GM23248 (cell line): ENCODE results near the gene SH2D3A. TPM values are rescaled to one million over a fixed set of nuclear protein-coding genes. Genes with fewer than 3 reads are reported as not detected.

ENCODE experiments used
- DNase-seq: peaks from one replicate; pipeline ENCODE4 v3.0.0-alpha.2; 2015
- H2AFZ ChIP-seq: fragments of 200-600 bp; sonication (generic); 2 replicates; pipeline ENCODE4 v1.6.1; 2016; ENCODE audit warnings: antibody characterized with exemption
- H3F3A ChIP-seq: fragments of 200-600 bp; sonication (generic); 2 replicates; pipeline ENCODE4 v1.6.1; 2016; ENCODE audit warnings: mild to moderate bottlenecking, antibody characterized with exemption, mixed run types; ENCODE audit not compliant: insufficient read depth
- H3K27ac ChIP-seq: fragments of 200-600 bp; sonication (generic); 2 replicates; pipeline ENCODE4 v1.5.1; 2016; ENCODE audit warnings: mild to moderate bottlenecking
- H3K27me3 ChIP-seq: fragments of 200-600 bp; sonication (generic); replicated peaks from 2 replicates; pipeline ENCODE4 v1.6.1; 2016; ENCODE audit warnings: mild to moderate bottlenecking; ENCODE audit not compliant: insufficient read depth
- H3K36me3 ChIP-seq: fragments of 200-600 bp; sonication (generic); 2 replicates; pipeline ENCODE4 v1.6.1; 2016; ENCODE audit warnings: low read depth, mild to moderate bottlenecking
- H3K4me1 ChIP-seq: fragments of 200-600 bp; sonication (generic); 2 replicates; pipeline ENCODE4 v1.6.1; 2016; ENCODE audit warnings: mild to moderate bottlenecking; ENCODE audit not compliant: insufficient read depth
- H3K4me2 ChIP-seq: fragments of 200-600 bp; sonication (generic); one replicate; pipeline ENCODE4 v1.6.1; 2016; ENCODE audit warnings: mild to moderate bottlenecking; ENCODE audit not compliant: unreplicated experiment
- H3K4me3 ChIP-seq: fragments of 200-600 bp; sonication (generic); 2 replicates; pipeline ENCODE4 v1.5.1; 2016; ENCODE audit warnings: mild to moderate bottlenecking
- H3K79me2 ChIP-seq: fragments of 200-600 bp; sonication (generic); 2 replicates; pipeline ENCODE4 v1.6.1; 2016; ENCODE audit warnings: mild to moderate bottlenecking; ENCODE audit not compliant: insufficient read depth
- H3K9ac ChIP-seq: fragments of 200-600 bp; sonication (generic); 2 replicates; pipeline ENCODE4 v1.6.1; 2016; ENCODE audit warnings: mild to moderate bottlenecking
- H3K9me2 ChIP-seq: fragments of 200-600 bp; sonication (generic); 2 replicates; pipeline ENCODE4 v1.6.1; 2016; ENCODE audit warnings: mixed run types, mild to moderate bottlenecking, moderate library complexity; ENCODE audit not compliant: insufficient read depth
- H3K9me3 ChIP-seq: fragments of 200-600 bp; sonication (generic); one replicate; pipeline ENCODE4 v1.6.1; 2017; ENCODE audit warnings: low read depth
- H4K20me1 ChIP-seq: fragments of 200-600 bp; sonication (generic); 2 replicates; pipeline ENCODE4 v1.6.0; 2016; ENCODE audit not compliant: insufficient read depth
- EZH2 ChIP-seq: fragments of 200-600 bp; sonication (generic); IDR thresholded peaks from 2 replicates; pipeline ENCODE4 v1.6.1; 2018; ENCODE audit warnings: antibody characterized with exemption, mild to moderate bottlenecking; ENCODE audit not compliant: insufficient read depth, poor library complexity, severe bottlenecking
- EZH2phosphoT487 ChIP-seq: fragments of 200-600 bp; sonication (generic); IDR thresholded peaks from 2 replicates; pipeline ENCODE4 v1.6.1; 2018; ENCODE audit warnings: antibody characterized with exemption, moderate library complexity, mild to moderate bottlenecking, low read depth; ENCODE audit not compliant: insufficient read depth
- WGBS, 2 experiments: methylation state at CpG; one replicate each; pipeline ENCODE4 v1.1.6; 2015 to 2017; ENCODE audit warnings: low lambda C conversion rate in 2 of 2, low coverage in 1 of 2; ENCODE audit errors: missing lambda C conversion rate in 2 of 2; 5-methylcytosine and 5-hydroxymethylcytosine counted together
- in situ Hi-C: fragments of 300-500 bp; cut with MboI; formaldehyde crosslinking; loops from 2 replicates; pipeline ENCODE4 v1.15.0; 2020
- polyA plus RNA-seq: library from polyadenylated mRNA; unstranded; fragments of >200 nt; fragmentation: Nextera tagmentation; extraction: Ambion mirVana; gene quantifications from 2 replicates; pipeline ENCODE4 v1.2.1, GENCODE V29; 2016
- total RNA-seq: library from RNA; depleted of rRNA; stranded (reverse); fragments of >200 nt; shearing (Covaris generic); gene quantifications from 2 replicates; pipeline ENCODE4 v1.2.3, GENCODE V29; 2014

The SH2D3A gene
- total and polyA plus RNA-seq, 2 experiments from 2014 or later = not detected

- Histone ChIP-seq H3F3A (peaks cover 6% of the 10 kb centered on the region; the same call in 1 of the 2 replicates), H3K9me2 (no peaks in the 10 kb centered on the region), H3K79me2 (peaks cover 11% of the 10 kb centered on the region), H3K27me3 (no peaks in the 10 kb centered on the region), H4K20me1 (no peaks in the 10 kb centered on the region), H3K27ac (no peak overlapping the region), H3K36me3 (no peaks in the 10 kb centered on the region), H3K4me1 (0 out of 2 replicates have a peak, but pooled peaks cover 10% of the 10 kb centered on the region), H3K4me3 (no peak overlapping the region), H3K9me3 (no peaks in the 10 kb centered on the region), H2AFZ (no peak overlapping the region), H3K4me2 (no peak overlapping the region), H3K9ac (no peak overlapping the region)
- DNase-seq = no peak
- in situ Hi-C loops = no loop called here
- 82 to 86% methylated on average over 12 to 18 of the region's 22 CpGs for WGBS, 2 experiments
- TF ChIP-seq EZH2 (no peak), EZH2phosphoT487 (no peak)
Measured at GRCh38 chr19:6731822-6732221, 35.4 kb downstream of the SH2D3A start.

GRCh38 chr19:6730941-6731670 is 36.1 kb downstream of the SH2D3A start:
- Histone ChIP-seq H3K27ac (no peak overlapping the region), H2AFZ (no peak overlapping the region), H3K4me3 (no peak overlapping the region), H3K9me3 (no peaks in the 10 kb centered on the region), H3F3A (peaks cover 4% of the 10 kb centered on the region; the same call in 1 of the 2 replicates), H3K36me3 (no peaks in the 10 kb centered on the region), H3K4me2 (no peak overlapping the region), H3K9ac (no peak overlapping the region), H3K4me1 (0 out of 2 replicates have a peak, but pooled peaks cover 9% of the 10 kb centered on the region), H3K79me2 (peaks cover 11% of the 10 kb centered on the region), H3K27me3 (no peaks in the 10 kb centered on the region), H4K20me1 (no peaks in the 10 kb centered on the region), H3K9me2 (no peaks in the 10 kb centered on the region)
- TF ChIP-seq EZH2 = no peak
- no peak for TF ChIP-seq EZH2phosphoT487
- WGBS, 2 experiments = 89 to 93% methylated on average over 18 to 30 of the region's 30 CpGs
- DNase-seq = no peak
- in situ Hi-C loops = no loop called here

- H3K27me3 ChIP-seq = no peaks in the 10 kb centered on the region
- H3K4me2 ChIP-seq = no peak overlapping the region
- no peak overlapping the region for H3K9ac ChIP-seq
- 0 out of 2 replicates have a peak, but pooled peaks cover under 1% of the 10 kb centered on the region for H3K4me1 ChIP-seq
- TF ChIP-seq EZH2 (no peak), EZH2phosphoT487 (no peak)
- H3K4me3 ChIP-seq = no peak overlapping the region
- 79 to 99% methylated on average over 7 to 27 of the region's 27 CpGs for WGBS, 2 experiments
- no peaks in the 10 kb centered on the region for H3K9me3 ChIP-seq
- H3K9me2 ChIP-seq = no peaks in the 10 kb centered on the region
- no peak overlapping the region for H3K27ac ChIP-seq
- H4K20me1 ChIP-seq = no peaks in the 10 kb centered on the region
- in situ Hi-C loops = no loop called here
- H2AFZ ChIP-seq = no peak overlapping the region
- H3F3A ChIP-seq = no peaks in the 10 kb centered on the region
- no peaks in the 10 kb centered on the region for H3K36me3 ChIP-seq
- H3K79me2 ChIP-seq = peaks cover 4% of the 10 kb centered on the region
- DNase-seq = peak; percentile 46
Measured at GRCh38 chr19:6730153-6730804, 37.0 kb downstream of the SH2D3A start.

- H3K79me2 ChIP-seq = no peaks in the 10 kb centered on the region; the same call in 1 of the 2 replicates
- no peaks in the 10 kb centered on the region for H3K4me1 ChIP-seq
- no peak for TF ChIP-seq EZH2phosphoT487
- no peak for TF ChIP-seq EZH2
- WGBS, 2 experiments = 92% methylated on average over 21 to 23 of the region's 23 CpGs
- no peak overlapping the region for H2AFZ ChIP-seq
- no peak overlapping the region for H3K4me2 ChIP-seq
- no peak overlapping the region for H3K9ac ChIP-seq
- in situ Hi-C loops = no loop called here
- no peak for DNase-seq
- H4K20me1 ChIP-seq = no peaks in the 10 kb centered on the region
- H3K27ac ChIP-seq = no peak overlapping the region
- H3K27me3 ChIP-seq = no peaks in the 10 kb centered on the region
- H3F3A ChIP-seq = no peaks in the 10 kb centered on the region
- H3K9me3 ChIP-seq = no peaks in the 10 kb centered on the region
- H3K4me3 ChIP-seq = no peak overlapping the region
- H3K9me2 ChIP-seq = no peaks in the 10 kb centered on the region
- H3K36me3 ChIP-seq = no peaks in the 10 kb centered on the region
Measured at GRCh38 chr19:6729573-6730152, 37.6 kb downstream of the SH2D3A start.
